Mesenteric fat pad (tissue), 1 donor: ENCODE measurements around the gene EXT2. TPM values are rescaled to one million over a fixed set of nuclear protein-coding genes. Genes with fewer than 3 reads are reported as not detected.

Source experiments
- DNase-seq: peaks from one replicate; pipeline ENCODE4 v3.0.0-alpha.2; 2020; ENCODE audit warnings: low spot score
- total RNA-seq: library from RNA; stranded (reverse); fragmentation: NEBNext Ultra II Directional; extraction: Animal tissue kit (Norgen Biotek cat#: 25700); gene quantifications from one replicate; pipeline ENCODE4 v1.2.1, GENCODE V29; 2021
- donor health status: DM: yes; HTN: yes; CAD: no.

The EXT2 gene
- total RNA-seq, 1 donor from 2014 or later = 54.3 TPM

- DNase-seq = no peak
Measured at GRCh38 chr11:44198146-44198724, 102.8 kb downstream of the EXT2 start.

DNA sequence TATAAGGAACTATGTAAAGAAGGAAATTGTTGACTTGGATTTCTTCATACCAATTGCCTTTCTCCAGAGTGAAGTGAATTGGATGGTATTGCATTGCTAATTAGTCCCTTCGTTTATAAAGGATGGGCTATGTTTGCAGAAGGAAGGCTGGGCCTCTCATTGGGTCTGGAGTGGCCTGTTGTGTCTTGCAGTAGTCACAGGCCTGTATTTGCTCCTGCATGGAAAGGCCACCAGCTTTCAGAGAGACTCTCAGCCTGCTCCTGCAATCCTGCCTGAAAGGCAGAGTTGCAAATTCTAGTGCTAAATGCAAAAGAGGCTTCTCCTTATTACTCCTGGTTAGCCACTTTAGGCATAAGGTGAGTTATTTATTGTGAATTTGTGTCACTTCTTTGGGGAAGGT lies 103.8 kb downstream of the EXT2 start:
- no peak for DNase-seq

- no peak for DNase-seq
Measured at GRCh38 chr11:44199816-44200215, 104.3 kb downstream of the EXT2 start.

GRCh38 chr11:44203270-44204043 lies 108.0 kb downstream of the EXT2 start:
- no peak for DNase-seq

DNA sequence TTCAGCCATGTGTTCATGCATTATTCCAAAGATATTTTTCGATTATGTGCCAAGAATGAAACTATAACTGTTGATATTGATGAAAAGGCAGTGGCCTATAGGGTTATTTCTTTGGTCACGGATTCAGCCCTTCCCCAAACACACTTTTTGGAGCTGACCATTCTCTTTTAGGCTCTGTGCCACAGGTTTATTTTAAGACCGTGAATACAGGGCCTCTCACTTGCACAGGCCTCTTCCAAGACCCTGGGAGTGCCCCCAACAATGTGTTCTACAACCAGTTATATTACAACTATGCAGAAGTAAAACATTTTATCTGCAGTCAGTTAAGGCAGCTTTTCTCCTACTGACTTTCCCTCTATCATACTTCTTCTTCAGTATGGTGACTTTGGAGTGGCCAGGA lies 109.9 kb downstream of the EXT2 start:
- no peak for DNase-seq

GRCh38 chr11:44205836-44206235 lies 110.4 kb downstream of the EXT2 start:
- no peak for DNase-seq

- DNase-seq = no peak
Measured at GRCh38 chr11:44207292-44207691, 111.8 kb downstream of the EXT2 start.

DNA sequence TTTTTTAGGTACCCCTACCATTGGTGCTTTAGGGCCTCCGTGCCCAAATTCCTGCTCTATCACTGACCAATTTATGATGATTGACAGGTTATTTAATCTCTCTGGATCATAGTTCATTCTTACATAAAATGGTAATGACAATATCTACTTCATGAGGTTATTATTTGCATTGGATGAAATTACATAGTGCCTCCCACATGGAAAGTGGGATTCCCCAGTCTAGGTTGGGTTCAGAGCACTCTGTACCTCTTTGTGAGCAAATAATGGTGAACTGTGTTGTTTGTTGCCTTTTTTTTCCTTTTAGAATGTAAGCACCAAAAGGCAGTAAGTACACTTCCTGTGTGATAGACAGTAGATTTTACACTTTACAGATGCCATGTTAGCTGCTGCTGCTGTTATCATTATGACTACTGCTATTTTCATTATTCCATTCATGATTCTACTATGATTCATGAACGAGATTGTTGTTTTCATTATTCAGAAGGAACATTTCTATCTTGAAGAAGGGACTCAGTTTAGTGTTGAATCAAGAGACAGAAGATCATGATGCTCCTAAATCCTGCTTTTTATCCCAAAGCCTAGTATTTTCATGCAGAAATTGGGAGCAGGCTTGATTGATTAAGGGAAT lies 113.6 kb downstream of the EXT2 start:
- DNase-seq = no peak

DNA sequence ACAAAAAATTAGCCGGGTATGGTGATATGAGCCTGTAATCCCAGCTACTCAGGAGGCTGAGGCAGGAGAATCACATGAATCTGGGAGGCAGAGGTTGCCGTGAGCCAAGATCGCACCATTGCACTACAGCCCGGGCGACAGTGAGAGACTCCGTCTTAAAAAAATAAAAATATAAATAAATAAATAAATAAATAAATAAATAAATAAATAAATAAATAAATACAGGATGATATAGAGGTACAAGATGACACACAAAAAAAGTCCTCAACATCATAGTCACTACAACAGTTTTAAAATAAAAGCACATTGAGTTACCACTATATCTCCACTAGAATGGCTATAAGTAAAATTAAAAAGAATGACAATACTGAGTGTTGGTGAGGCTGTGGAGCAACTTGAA lies 116.7 kb downstream of the EXT2 start:
- DNase-seq = no peak

DNA sequence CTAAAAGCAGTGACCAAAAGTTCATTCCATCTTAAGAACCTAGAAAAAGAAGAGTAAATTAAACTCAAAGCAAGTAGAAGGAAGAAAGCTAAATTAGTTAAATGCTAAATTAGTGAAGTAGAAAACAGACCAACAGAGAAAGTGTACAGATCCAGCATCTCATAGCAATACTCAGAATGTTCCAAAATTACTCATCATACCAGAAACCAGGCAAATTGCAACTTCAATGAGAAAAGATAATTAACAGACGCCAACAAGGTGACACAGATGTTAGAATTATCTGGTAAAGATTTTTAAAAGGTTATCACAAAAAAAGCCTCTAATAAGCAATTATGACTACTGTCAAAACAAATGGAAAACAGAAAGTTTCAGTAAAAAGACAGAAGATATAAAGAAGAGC lies 117.7 kb downstream of the EXT2 start:
- no peak for DNase-seq

DNA sequence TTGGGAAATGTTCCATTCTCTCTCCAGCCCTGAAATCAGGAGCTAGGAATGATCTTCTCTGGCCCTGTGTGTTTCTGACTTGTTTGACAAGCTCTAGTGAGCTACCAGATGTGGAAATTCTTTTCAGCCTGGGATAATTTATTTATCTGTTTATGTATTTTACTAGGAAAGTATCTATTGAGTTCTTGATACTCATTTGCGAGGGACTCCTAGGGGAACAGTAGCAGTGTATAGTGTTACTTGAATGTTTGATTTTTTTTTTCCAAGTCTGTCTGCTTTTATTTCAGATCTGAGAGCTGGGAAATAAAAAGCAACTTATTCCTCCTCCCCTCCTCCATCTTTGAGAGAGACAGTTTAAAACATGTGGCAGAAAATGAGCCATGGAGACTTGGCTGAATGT lies 122.0 kb downstream of the EXT2 start:
- no peak for DNase-seq

GRCh38 chr11:44219830-44220796 lies 124.6 kb downstream of the EXT2 start:
- DNase-seq = no peak

DNA sequence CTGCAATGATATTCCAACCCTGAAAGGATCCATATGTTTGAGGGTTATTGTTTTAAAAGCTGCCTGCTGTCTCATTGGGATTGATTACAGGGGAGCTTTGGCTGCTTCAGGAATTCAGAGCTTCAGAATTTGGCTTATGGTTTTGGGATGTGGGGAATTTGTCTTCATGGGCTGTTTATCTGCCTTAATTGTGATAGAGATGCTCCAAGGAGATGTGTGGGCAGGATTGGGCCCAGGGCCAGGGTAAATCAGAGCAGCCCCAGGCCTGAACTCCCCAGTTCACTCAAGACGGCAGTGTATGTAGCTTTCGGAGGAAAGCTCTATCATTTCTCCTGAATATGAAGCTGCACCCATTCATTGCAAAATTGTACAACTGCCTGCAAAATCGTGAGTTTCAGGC lies 126.0 kb downstream of the EXT2 start:
- DNase-seq = no peak

DNA sequence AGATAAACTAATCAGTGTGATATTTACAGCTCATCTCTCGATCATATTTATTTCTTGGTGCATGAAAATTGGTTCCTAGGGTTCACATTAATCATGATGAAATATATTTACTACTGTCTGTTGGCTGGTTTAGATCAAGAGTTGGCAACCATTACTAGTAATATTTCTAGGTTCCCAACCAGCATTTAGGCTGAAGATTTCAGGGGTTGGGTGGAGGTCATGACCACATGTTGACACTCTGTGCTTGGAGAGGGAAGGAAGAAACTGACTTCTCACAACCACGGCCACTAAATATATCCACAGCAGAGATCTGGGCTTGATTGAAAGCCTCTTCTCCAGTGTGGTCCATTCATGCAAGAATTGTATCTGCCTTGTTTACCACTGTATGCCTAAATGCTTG lies 126.5 kb downstream of the EXT2 start:
- no peak for DNase-seq

GRCh38 chr11:44223238-44223637 lies 127.8 kb downstream of the EXT2 start:
- DNase-seq = no peak

GRCh38 chr11:44224867-44225501 lies 129.5 kb downstream of the EXT2 start:
- no peak for DNase-seq

GRCh38 chr11:44226490-44226889 lies 131.0 kb downstream of the EXT2 start:
- DNase-seq = no peak

- no peak for DNase-seq
Measured at GRCh38 chr11:44226945-44227344, 131.5 kb downstream of the EXT2 start.

DNA sequence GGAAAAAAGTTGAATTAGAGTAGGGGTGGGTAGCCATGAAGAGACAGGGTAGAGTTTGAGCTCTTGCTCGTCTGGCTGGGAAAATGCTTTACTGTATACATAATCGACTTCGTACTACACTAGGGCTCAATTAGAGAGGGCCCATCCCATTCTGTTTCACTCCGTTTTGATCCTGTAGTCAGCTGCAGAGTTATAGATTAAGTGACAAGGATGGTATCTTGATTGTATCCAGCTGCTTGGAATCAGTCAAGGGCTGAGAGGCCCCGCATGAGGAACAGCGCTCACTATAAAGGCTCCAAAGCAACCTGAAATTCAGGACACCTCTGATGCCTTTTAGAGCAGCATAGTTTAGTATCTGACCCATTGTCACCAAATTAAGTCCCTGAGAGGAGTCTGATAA lies 132.9 kb downstream of the EXT2 start:
- DNase-seq = no peak

DNA sequence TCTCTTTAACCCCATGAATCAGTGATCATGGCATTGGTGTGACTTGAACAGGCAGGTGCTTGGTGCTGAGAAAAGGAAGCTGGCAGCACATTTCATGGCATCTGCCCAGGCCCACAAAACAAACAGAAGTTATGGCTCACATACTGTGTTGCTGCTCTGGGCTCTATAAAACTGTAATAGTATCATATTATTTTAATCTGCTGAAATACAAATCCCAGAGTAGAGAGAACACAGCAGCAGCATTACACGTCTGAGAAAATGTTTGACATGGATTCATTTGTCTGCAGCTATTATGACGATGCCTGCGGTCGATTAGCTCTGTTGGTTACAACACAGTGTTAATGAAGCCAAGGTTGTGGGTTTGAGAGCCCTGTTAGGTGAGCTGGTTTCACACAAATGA lies 133.6 kb downstream of the EXT2 start:
- no peak for DNase-seq

DNA sequence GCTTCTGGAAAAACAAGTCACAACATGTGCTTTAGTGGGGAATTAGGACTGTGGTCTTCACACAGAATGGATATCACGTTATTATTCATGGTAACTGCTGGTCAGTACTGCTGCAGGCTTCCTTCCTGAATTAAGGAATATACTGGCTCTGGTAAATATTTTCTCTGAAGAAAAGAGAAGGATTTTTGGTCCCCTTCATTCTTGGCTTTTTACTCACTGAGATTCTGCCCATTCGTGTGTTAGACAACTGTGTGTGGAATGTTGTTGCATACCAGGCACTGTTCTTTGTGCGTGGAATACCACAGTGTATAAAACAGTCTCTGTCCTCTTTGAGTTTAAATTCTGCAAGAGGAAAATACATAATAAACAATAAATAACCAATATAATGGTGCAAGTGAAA lies 134.1 kb downstream of the EXT2 start:
- no peak for DNase-seq
